Cardiac fibroblast (primary cell): ENCODE results near the gene SCCPDH.

Experiments used
- DNase-seq, 2 donors: peaks; one replicate each; pipeline versions ENCODE4 v3.0.0 to v3.0.0-alpha.2; 2010; ENCODE audit warnings: low read depth in 2 of 2
- H3K4me3 ChIP-seq, 2 donors: replicated peaks in 1 of 2; 1 replicate in 1 of 2; 2 replicates in 1 of 2; pipeline ENCODE4 v1.5.1; 2011; ENCODE audit warnings: low read depth in 2 of 2, low read length in 2 of 2, mild to moderate bottlenecking in 2 of 2, moderate library complexity in 1 of 2
- CTCF ChIP-seq: IDR thresholded peaks from one replicate; pipeline ENCODE4 v1.5.1; 2011; ENCODE audit warnings: low read depth, mild to moderate bottlenecking, low read length, inconsistent platforms

Gene SCCPDH

GRCh38 chr1:246794048-246794827 is 70.0 kb downstream of the SCCPDH start:
- no peak for TF ChIP-seq CTCF
- no peak for DNase-seq

GRCh38 chr1:246794828-246795671 is 70.8 kb downstream of the SCCPDH start:
- no peak overlapping the region for H3K4me3 ChIP-seq
- TF ChIP-seq CTCF: no peak
- peak in 1 of 2 donors; percentile 28 for DNase-seq

More at GRCh38 chr1:246794048-246794827, 70.0 kb downstream of the SCCPDH start:
- H3K4me3 ChIP-seq: no peak overlapping the region

- H3K4me3 ChIP-seq: no peak overlapping the region
These were observed 71.9 kb downstream of the SCCPDH start for GRCh38 chr1:246795906-246796694.

GRCh38 chr1:246797157-246797556 is 72.9 kb downstream of the SCCPDH start:
- no peak for TF ChIP-seq CTCF
- no peak overlapping the region for H3K4me3 ChIP-seq
- no peak for DNase-seq

More at GRCh38 chr1:246795906-246796694, 71.9 kb downstream of the SCCPDH start:
- TF ChIP-seq CTCF: no peak
- DNase-seq: no peak

GRCh38 chr1:246797597-246797996 is 73.4 kb downstream of the SCCPDH start:
- no peak for DNase-seq
- no peak overlapping the region for H3K4me3 ChIP-seq
- no peak for TF ChIP-seq CTCF

GRCh38 chr1:246798107-246798506 is 73.9 kb downstream of the SCCPDH start:
- no peak for TF ChIP-seq CTCF
- no peak overlapping the region for H3K4me3 ChIP-seq
- DNase-seq: no peak
